Posterior vena cava (tissue), 2 donors: Measurements from ENCODE around the gene PBRM1. TPM values are rescaled to one million over a fixed set of nuclear protein-coding genes. Genes with fewer than 3 reads are reported as not detected.

ENCODE experiments used
- DNase-seq: peaks from one replicate; pipeline ENCODE4 v3.0.0-alpha.2; 2020; ENCODE audit warnings: low spot score
- intact Hi-C, 2 donors: fragments of 100-400 bp; cut with DNase I; formaldehyde crosslinking; loops; one replicate each; pipeline versions ENCODE4 v1.14.1 to v1.14.2; 2022 to 2023
- total RNA-seq, 2 donors: library from RNA; stranded (reverse); fragmentation: NEBNext Ultra II Directional; extraction: Animal tissue kit (Norgen Biotek cat#: 25700); gene quantifications; one replicate each; pipeline ENCODE4 v1.2.1, GENCODE V29; 2021
- donor health status: DM: yes; HTN: yes; CAD: no.
- donor health status: DM: yes; HTN: yes; CAD: no.

PBRM1 gene
- total RNA-seq, 2 donors from 2014 or later: 63.8 to 78.1 TPM

- DNase-seq: no peak
- intact Hi-C loops: no loop called here
Observed at GRCh38 chr3:52609316-52609815, 76.3 kb downstream of the PBRM1 start.

GRCh38 chr3:52608337-52608736 is 77.4 kb downstream of the PBRM1 start:
- intact Hi-C loops: no loop called here
- DNase-seq: no peak

GRCh38 chr3:52606373-52607085 is 79.2 kb downstream of the PBRM1 start:
- DNase-seq: no peak
- intact Hi-C loops: no loop called here

GRCh38 chr3:52600258-52600657 is 85.5 kb downstream of the PBRM1 start:
- no peak for DNase-seq
- intact Hi-C loops: no loop called here

GRCh38 chr3:52596658-52597265 is 89.0 kb downstream of the PBRM1 start:
- DNase-seq: no peak
- intact Hi-C loops: no loop called here

GRCh38 chr3:52593103-52593502 is 92.6 kb downstream of the PBRM1 start:
- DNase-seq: no peak
- intact Hi-C loops: no loop called here

GRCh38 chr3:52574056-52574965 is 111.4 kb downstream of the PBRM1 start:
- intact Hi-C loops: no loop called here
- DNase-seq: no peak

GRCh38 chr3:52572221-52572620 is 113.5 kb downstream of the PBRM1 start:
- intact Hi-C loops: no loop called here
- no peak for DNase-seq

- intact Hi-C loops: no loop called here
- DNase-seq: no peak
Observed at GRCh38 chr3:52570076-52570475, 115.6 kb downstream of the PBRM1 start.

- intact Hi-C loops: no loop called here
- DNase-seq: no peak
Observed at GRCh38 chr3:52568069-52568468, 117.6 kb downstream of the PBRM1 start.

GRCh38 chr3:52563984-52564383 is 121.7 kb downstream of the PBRM1 start:
- no peak for DNase-seq
- intact Hi-C loops: no loop called here

GRCh38 chr3:52561028-52561747 is 124.5 kb downstream of the PBRM1 start:
- DNase-seq: no peak
- intact Hi-C loops: no loop called here

GRCh38 chr3:52558436-52558835 is 127.3 kb downstream of the PBRM1 start:
- intact Hi-C loops: no loop called here
- DNase-seq: no peak

GRCh38 chr3:52557011-52557960 is 128.4 kb downstream of the PBRM1 start:
- intact Hi-C loops: no loop called here
- DNase-seq: no peak

- intact Hi-C loops: no loop called here
- DNase-seq: no peak
Observed at GRCh38 chr3:52555056-52555455, 130.7 kb downstream of the PBRM1 start.

- intact Hi-C loops: no loop called here
- no peak for DNase-seq
Observed at GRCh38 chr3:52554026-52554755, 131.5 kb downstream of the PBRM1 start.

GRCh38 chr3:52552089-52552488 is 133.6 kb downstream of the PBRM1 start:
- intact Hi-C loops: loop anchor here in 1 of 2 donors (1.0 kb wide), 1 partner anchor 17 kb away; no protein-coding TSS in a partner anchor
- DNase-seq: no peak

- DNase-seq: no peak
- intact Hi-C loops: no loop called here
Observed at GRCh38 chr3:52551118-52551517, 134.6 kb downstream of the PBRM1 start.
